Activated CD4-positive, alpha-beta T cell treated with anti-CD3 and anti-CD28 coated beads, Interleukin-2, amount 10 ng/mL, durations not matched to agents 24 days and 14 days (primary cell): Measurements from ENCODE around the gene SEC31A. TPM values are rescaled to one million over a fixed set of nuclear protein-coding genes. Genes with fewer than 3 reads are reported as not detected.

ENCODE experiments used
- DNase-seq: peaks from one replicate; pipeline ENCODE4 v3.0.0; 2022
- H3K27ac Mint-ChIP-seq: one replicate; pipeline ENCODE4 v1.8.0; 2022; ENCODE audit warnings: mild to moderate bottlenecking, mixed read lengths
- H3K27me3 Mint-ChIP-seq: one replicate; pipeline ENCODE4 v1.8.0; 2022; ENCODE audit warnings: mixed read lengths
- H3K36me3 Mint-ChIP-seq: one replicate; pipeline ENCODE4 v1.8.0; 2022; ENCODE audit warnings: low read depth, mild to moderate bottlenecking, mixed read lengths
- H3K4me1 Mint-ChIP-seq: one replicate; pipeline ENCODE4 v1.8.0; 2021; ENCODE audit warnings: mixed read lengths
- H3K4me3 Mint-ChIP-seq: one replicate; pipeline ENCODE4 v1.8.0; 2022; ENCODE audit warnings: mild to moderate bottlenecking, moderate library complexity, mixed read lengths
- H3K9me3 Mint-ChIP-seq: one replicate; pipeline ENCODE4 v1.8.0; 2021; ENCODE audit warnings: mixed read lengths
- intact Hi-C: fragments of 100-400 bp; cut with micrococcal nuclease; formaldehyde crosslinking; loops from one replicate; pipeline ENCODE4 v1.15.1; 2023
- total RNA-seq: library from RNA; stranded (reverse); gene quantifications from 2 replicates; pipeline ENCODE4 v1.2.3, GENCODE V29; 2022

SEC31A gene
- total RNA-seq, 1 donor from 2014 or later: 125 TPM

DNA sequence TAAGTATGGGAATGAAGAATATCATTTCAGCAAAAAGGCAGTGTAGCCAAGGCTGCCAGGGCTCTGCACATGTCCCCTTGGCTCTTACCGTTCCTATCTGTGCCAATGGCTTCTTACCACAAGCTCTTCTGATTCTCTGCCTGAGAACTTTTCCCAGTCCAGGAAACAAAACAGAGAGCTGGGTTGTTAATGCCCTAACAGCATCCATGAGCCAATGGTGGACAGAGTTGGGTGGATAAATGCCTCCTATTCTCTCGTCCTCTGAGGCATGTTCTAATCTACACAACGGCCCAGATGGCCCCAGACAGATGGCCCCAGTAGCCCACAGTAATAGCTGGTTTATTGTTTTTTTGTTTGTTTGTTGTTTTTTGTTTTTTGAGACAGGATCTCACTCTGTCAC is 120.3 kb downstream of the SEC31A start:
- DNase-seq: no peak
- Mint-ChIP-seq H3K9me3 (peaks cover 12% of the 10 kb centered on the region), H3K4me1 (no peaks in the 10 kb centered on the region), H3K27me3 (peaks cover 6% of the 10 kb centered on the region), H3K27ac (no peak overlapping the region), H3K36me3 (no peaks in the 10 kb centered on the region), H3K4me3 (no peak overlapping the region)
- intact Hi-C loops: no loop called here

Other genes with a start within 250 kb of the SEC31A start
- gene SCD5, start 92.4 kb downstream of the SEC31A start, total RNA-seq: 0.63 and 0.95 TPM in 2 replicates
- 1.7 and 3.7 TPM in 2 replicates for gene THAP9, start 9.6 kb upstream of the SEC31A start, total RNA-seq
- 25.4 and 28.8 TPM in 2 replicates for gene LIN54, start 119.7 kb upstream of the SEC31A start, total RNA-seq
- 36.5 and 37.5 TPM in 2 replicates for gene COPS4, start 144.0 kb upstream of the SEC31A start, total RNA-seq
- gene PLAC8, start 223.6 kb upstream of the SEC31A start, total RNA-seq: 41.2 and 41.4 TPM in 2 replicates